ENCODE measurements around the gene NLRP12. TPM values are rescaled to one million over a fixed set of nuclear protein-coding genes. Genes with fewer than 3 reads are reported as not detected.

NLRP12 gene
- total and polyA plus RNA-seq, 10 of the 15 experiments (the other 5 are each of a cell fraction or from before 2014, with no cell fraction given) = not detected

DNA sequence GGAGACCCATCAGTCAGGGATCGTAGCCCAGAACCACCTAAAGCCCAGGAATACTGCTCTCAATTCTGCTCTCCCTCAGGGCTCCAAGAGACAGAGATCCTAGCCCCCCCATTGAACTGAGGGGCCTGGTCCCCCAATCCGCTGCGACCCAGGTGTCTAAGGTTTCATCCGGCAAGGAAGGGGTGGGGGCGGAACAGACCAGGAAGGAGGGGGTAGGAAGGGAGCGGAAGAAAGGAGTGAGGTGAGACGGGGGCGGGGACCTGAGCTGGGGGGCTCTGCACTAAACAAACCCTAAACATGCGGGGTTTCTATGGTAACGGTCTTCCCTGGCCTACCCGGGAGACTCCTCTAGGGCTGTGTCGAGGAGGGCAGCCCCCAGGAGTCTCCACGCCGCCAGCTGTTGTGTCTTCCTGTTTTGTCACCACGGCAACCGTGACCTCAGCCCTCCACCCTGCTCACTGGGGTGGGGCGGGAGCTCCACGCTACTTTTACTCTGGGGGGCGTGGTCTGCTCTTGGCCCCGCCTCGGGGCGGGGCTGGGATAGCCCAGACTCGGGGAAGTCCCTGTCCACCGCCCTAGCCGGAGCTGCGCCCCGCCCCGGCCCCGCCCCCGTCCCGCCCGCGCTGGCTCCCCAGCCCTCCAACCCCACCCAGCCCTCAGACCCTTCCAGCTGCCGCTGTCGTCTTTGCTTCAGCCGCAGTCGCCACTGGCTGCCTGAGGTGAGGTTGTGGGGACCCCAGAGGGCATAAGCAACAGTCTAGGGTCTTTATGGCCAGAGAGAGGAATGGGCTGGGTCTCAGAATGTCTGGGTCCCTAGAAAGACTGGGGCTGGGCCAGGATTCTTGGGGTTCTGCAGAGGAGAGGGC is 43.3 kb upstream of the NLRP12 start, which contains the start of gene MYADM:
MYADM (plus strand) TSS at position 659 of the 866 bp plus-strand sequence. CDS start 5,647 bp downstream, outside the sequence.
- SMC1A ChIA-PET (ENCODE audit: uncharacterized antibody, unreplicated experiment) = no interaction called here

DNA sequence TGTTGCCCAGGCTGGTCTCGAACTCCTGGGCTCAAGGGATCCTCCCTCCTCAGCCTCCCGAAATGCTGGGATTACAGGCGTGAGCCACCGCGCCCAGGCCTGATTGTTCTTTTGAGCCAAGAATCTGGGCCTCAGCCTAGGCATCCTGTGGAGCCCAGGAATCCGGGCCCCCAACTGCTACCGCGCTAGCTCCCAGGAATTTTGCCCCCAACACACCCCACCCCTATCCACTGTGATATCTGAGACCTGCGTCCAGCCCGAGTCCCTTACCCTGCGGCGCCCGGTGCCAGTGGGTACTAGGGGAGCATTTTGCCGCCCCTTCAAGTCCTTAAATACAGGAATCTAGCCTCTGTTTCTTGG is 42.7 kb upstream of the NLRP12 start:
- no peak for DNase-seq (ENCODE audit: low read depth, low spot score)
- intact Hi-C loops (cut with micrococcal nuclease; ENCODE audit: unreplicated experiment) (no loop called here), in situ Hi-C loops (cut with MboI) (no loop called here)
- ChIA-PET POLR2A (no interaction called here), RAD21 (ENCODE audit: unreplicated experiment) (no interaction called here), SMC1A (ENCODE audit: uncharacterized antibody, unreplicated experiment) (no interaction called here), CTCF (no interaction called here)
- Histone ChIP-seq H3K36me3 (ENCODE audit: control insufficient read depth in 2 of 2, insufficient read depth in 2 of 2, low read length in 1 of 2) (no peaks in the 10 kb centered on the region), H3K9ac (ENCODE audit: control insufficient read depth, insufficient read depth, low read length) (no peak overlapping the region), H3K4me3 (no peak overlapping the region), H3K27me3 (replicated peaks in 1 of 2; ENCODE audit: control insufficient read depth in 2 of 2, insufficient read depth in 2 of 2, low read length in 1 of 2) (no peaks in the 10 kb centered on the region), H3K4me2 (ENCODE audit: control insufficient read depth, insufficient read depth) (no peak overlapping the region), H3K27ac (ENCODE audit: control insufficient read depth, insufficient read depth) (no peak overlapping the region), H3K79me2 (ENCODE audit: control insufficient read depth, insufficient read depth, low read length) (no peaks in the 10 kb centered on the region), H3K9me3 (replicated peaks; ENCODE audit: control insufficient read depth, insufficient read depth, low read length) (no peaks in the 10 kb centered on the region; the same call in 2 of the 3 replicates), H4K20me1 (ENCODE audit: control insufficient read depth, insufficient read depth) (no peaks in the 10 kb centered on the region), H2AFZ (ENCODE audit: control insufficient read depth, low read depth, low read length) (no peak overlapping the region), H3K4me1 (ENCODE audit: control insufficient read depth, insufficient read depth, low read length) (no peaks in the 10 kb centered on the region)
- no TSS peak for BruUV-seq (replicated peaks)
- no peak for ATAC-seq
- no peak for FAIRE-seq
- 82% methylated on average over 14 of the region's 14 CpGs for WGBS (ENCODE audit: insufficient coverage, insufficient replicate concordance, low lambda C conversion rate, missing lambda C conversion rate)
- TF ChIP-seq RAD51 (IDR thresholded peaks at IDR 0.05) (no peak), ZNF622 (IDR thresholded peaks at IDR 0.05) (no peak), SUZ12 (IDR thresholded peaks at IDR 0.05; ENCODE audit: unreplicated experiment) (no peak)
- TF ChIP-seq, protein P1, sequence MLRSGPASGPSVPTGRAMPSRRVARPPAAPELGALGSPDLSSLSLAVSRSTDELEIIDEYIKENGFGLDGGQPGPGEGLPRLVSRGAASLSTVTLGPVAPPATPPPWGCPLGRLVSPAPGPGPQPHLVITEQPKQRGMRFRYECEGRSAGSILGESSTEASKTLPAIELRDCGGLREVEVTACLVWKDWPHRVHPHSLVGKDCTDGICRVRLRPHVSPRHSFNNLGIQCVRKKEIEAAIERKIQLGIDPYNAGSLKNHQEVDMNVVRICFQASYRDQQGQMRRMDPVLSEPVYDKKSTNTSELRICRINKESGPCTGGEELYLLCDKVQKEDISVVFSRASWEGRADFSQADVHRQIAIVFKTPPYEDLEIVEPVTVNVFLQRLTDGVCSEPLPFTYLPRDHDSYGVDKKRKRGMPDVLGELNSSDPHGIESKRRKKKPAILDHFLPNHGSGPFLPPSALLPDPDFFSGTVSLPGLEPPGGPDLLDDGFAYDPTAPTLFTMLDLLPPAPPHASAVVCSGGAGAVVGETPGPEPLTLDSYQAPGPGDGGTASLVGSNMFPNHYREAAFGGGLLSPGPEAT (IDR thresholded peaks at IDR 0.05; ENCODE audit: low read depth) = no peak

More for the DNA sequence above, 43.3 kb upstream of the NLRP12 start, which contains the start of gene MYADM:
- POLR2A ChIA-PET = no interaction called here
- no peak within 1 kb of the TSS; the same call in 1 of the 2 replicates for H3K4me3 ChIP-seq
- no peaks in the 10 kb centered on the region for H3K4me1 ChIP-seq (ENCODE audit: control insufficient read depth, insufficient read depth, low read length)
- no peak within 1 kb of the TSS for H2AFZ ChIP-seq (ENCODE audit: control insufficient read depth, low read depth, low read length)
- 9% methylated on average over 24 of the region's 37 CpGs for WGBS (ENCODE audit: insufficient coverage, insufficient replicate concordance, low lambda C conversion rate, missing lambda C conversion rate)
- TF ChIP-seq ZNF384 (IDR thresholded peaks at IDR 0.05; ENCODE audit: borderline replicate concordance, low read depth, low read length) (no peak), RFX5 (IDR thresholded peaks at IDR 0.05; ENCODE audit: low read depth, low read length) (no peak), TCF7 (IDR thresholded peaks at IDR 0.05; ENCODE audit: borderline replicate concordance) (no peak), YY1 (IDR thresholded peaks at IDR 0.05; ENCODE audit: low read depth, low read length) (no peak), POLR2A (IDR thresholded peaks at IDR 0.05; ENCODE audit: low read depth, low read length) (peak; percentile 27; the same call in 1 of the 2 replicates), SIN3A (IDR thresholded peaks at IDR 0.05; ENCODE audit: low read depth, low read length) (no peak)
- TF ChIP-seq, protein P2, sequence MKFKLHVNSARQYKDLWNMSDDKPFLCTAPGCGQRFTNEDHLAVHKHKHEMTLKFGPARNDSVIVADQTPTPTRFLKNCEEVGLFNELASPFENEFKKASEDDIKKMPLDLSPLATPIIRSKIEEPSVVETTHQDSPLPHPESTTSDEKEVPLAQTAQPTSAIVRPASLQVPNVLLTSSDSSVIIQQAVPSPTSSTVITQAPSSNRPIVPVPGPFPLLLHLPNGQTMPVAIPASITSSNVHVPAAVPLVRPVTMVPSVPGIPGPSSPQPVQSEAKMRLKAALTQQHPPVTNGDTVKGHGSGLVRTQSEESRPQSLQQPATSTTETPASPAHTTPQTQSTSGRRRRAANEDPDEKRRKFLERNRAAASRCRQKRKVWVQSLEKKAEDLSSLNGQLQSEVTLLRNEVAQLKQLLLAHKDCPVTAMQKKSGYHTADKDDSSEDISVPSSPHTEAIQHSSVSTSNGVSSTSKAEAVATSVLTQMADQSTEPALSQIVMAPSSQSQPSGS (IDR thresholded peaks at IDR 0.05; ENCODE audit: low read length) = no peak
- BruUV-seq (replicated peaks) = no TSS peak
- RAD21 ChIA-PET (ENCODE audit: unreplicated experiment) = no interaction called here
- H3K9ac ChIP-seq (ENCODE audit: control insufficient read depth, insufficient read depth, low read length) = no peak within 1 kb of the TSS
- H4K20me1 ChIP-seq (ENCODE audit: control insufficient read depth, insufficient read depth) = no peaks in the 10 kb centered on the region
- no peaks in the 10 kb centered on the region for H3K27me3 ChIP-seq (replicated peaks in 1 of 2; ENCODE audit: control insufficient read depth in 2 of 2, insufficient read depth in 2 of 2, low read length in 1 of 2)
- ATAC-seq (no peak), FAIRE-seq (no peak), DNase-seq (ENCODE audit: low read depth, low spot score) (peak; percentile 21)
- H3K4me2 ChIP-seq (ENCODE audit: control insufficient read depth, insufficient read depth) = no peak within 1 kb of the TSS
- in situ Hi-C loops (cut with MboI) = no loop called here
- intact Hi-C loops (cut with micrococcal nuclease; ENCODE audit: unreplicated experiment) = no loop called here
- no peaks in the 10 kb centered on the region; the same call in 2 of the 3 replicates for H3K9me3 ChIP-seq (replicated peaks; ENCODE audit: control insufficient read depth, insufficient read depth, low read length)
- no peaks in the 10 kb centered on the region for H3K79me2 ChIP-seq (ENCODE audit: control insufficient read depth, insufficient read depth, low read length)
- no peak within 1 kb of the TSS for H3K27ac ChIP-seq (ENCODE audit: control insufficient read depth, insufficient read depth)
- no peaks in the 10 kb centered on the region for H3K36me3 ChIP-seq (ENCODE audit: control insufficient read depth in 2 of 2, insufficient read depth in 2 of 2, low read length in 1 of 2)
- CTCF ChIA-PET = no interaction called here

All from GM12878 (cell line).